ENCODE results near the gene CALHM1. TPM values are rescaled to one million over a fixed set of nuclear protein-coding genes. Genes with fewer than 3 reads are reported as not detected.

Gene CALHM1
- total and polyA plus RNA-seq, 2 of the 8 experiments (the other 6 are each of a cell fraction or from before 2014, with no cell fraction given) = 0.29 to 0.34 TPM

- no peak for TF ChIP-seq CHD7 (IDR thresholded peaks at IDR 0.05; ENCODE audit: insufficient replicate concordance, low read length)
- TF ChIP-seq ZNF274 (IDR thresholded peaks at IDR 0.05; ENCODE audit: borderline replicate concordance, extremely low read depth, low read length) = no peak
- no peak for TF ChIP-seq CHD2 (IDR thresholded peaks at IDR 0.05; ENCODE audit: low read length)
- TF ChIP-seq JUN (IDR thresholded peaks at IDR 0.05; ENCODE audit: low read depth, low read length) = no peak
Measured at GRCh38 chr10:103419101-103419500, 39.6 kb downstream of the CALHM1 start (continued).

Measured in H1 (cell line).